Activated T-cell treated with anti-CD3 and anti-CD28 coated beads, Interleukin-2, amount 50 U/mL, for 4 hours (primary cell): ENCODE data around the gene PHF24. TPM values are rescaled to one million over a fixed set of nuclear protein-coding genes. Genes with fewer than 3 reads are reported as not detected.

Experiments used
- ATAC-seq, 2 donors: fragments of 200-7000 bp; cut with Tn5 transposase; one replicate each; pipeline ENCODE4 v1.10.0; 2021
- DNase-seq: peaks from one replicate; pipeline ENCODE4 v3.0.0-alpha.2; 2020
- H3K27me3 Mint-ChIP-seq: one replicate; pipeline ENCODE4 v1.8.0; 2021; ENCODE audit warnings: low read depth, mixed read lengths
- H3K36me3 Mint-ChIP-seq: one replicate; pipeline ENCODE4 v1.8.0; 2022; ENCODE audit warnings: mixed read lengths; ENCODE audit not compliant: insufficient read depth
- H3K4me1 Mint-ChIP-seq: one replicate; pipeline ENCODE4 v1.8.0; 2021; ENCODE audit warnings: low read depth, mixed read lengths
- H3K4me3 Mint-ChIP-seq: one replicate; pipeline ENCODE4 v1.8.0; 2021; ENCODE audit warnings: mild to moderate bottlenecking, moderate library complexity, mixed read lengths
- H3K9me3 Mint-ChIP-seq: one replicate; pipeline ENCODE4 v1.8.0; 2021; ENCODE audit warnings: mixed read lengths
- total RNA-seq, 3 donors: library from RNA; stranded (reverse); gene quantifications; one replicate each; pipeline ENCODE4 v1.2.1, GENCODE V29; 2021

The PHF24 gene
- total RNA-seq, 3 donors from 2014 or later = 0.08 to 0.55 TPM; not detected in 1

DNA sequence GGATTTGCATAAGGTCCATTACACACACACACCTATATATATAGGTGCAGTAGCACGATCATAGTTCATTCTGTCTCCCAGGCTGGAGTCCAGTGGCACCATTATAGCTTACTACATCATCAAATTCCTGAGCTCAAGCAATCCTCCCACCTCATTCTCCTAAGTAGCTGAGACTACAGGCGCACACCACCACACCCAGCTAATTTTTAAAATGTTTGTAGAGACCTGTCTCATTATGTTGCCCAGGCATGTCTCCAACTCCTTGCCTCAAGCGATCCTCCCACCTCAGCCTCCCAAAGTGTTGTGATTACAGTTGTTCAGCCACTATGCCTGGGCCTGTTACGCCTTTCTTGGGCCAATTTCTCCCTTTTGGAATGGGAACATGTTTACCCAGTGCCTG, 71.2 kb downstream of the PHF24 start:
- H3K9me3 Mint-ChIP-seq = no peaks in the 10 kb centered on the region
- H3K4me1 Mint-ChIP-seq = peaks cover 10% of the 10 kb centered on the region
- no peak for ATAC-seq
- no peak overlapping the region for H3K4me3 Mint-ChIP-seq
- no peak for DNase-seq
- H3K36me3 Mint-ChIP-seq = peaks cover 10% of the 10 kb centered on the region
- H3K27me3 Mint-ChIP-seq = no peaks in the 10 kb centered on the region

DNA sequence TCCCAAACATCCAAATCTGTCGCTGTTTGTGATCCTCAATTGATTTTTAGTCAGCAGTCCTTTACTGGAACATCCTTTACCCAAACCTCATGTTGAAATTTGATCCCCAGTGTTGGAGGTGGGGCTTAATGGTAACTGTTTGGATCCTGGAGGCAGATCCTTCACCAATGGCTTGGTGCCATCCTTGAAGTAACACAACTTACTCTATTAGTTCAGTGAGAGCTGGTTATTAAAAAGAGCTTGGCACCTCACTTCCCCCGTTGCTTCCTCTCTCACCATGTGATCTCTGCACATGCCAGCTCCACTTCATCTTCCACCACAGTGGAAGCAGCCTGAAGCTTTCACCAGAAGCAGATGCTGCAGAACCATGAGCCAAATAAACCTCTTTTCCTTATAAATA, 71.8 kb downstream of the PHF24 start:
- Mint-ChIP-seq H3K4me3 (no peak overlapping the region), H3K9me3 (no peaks in the 10 kb centered on the region)

More for the DNA sequence above, 71.8 kb downstream of the PHF24 start:
- Mint-ChIP-seq H3K36me3 (peaks cover 8% of the 10 kb centered on the region), H3K4me1 (peaks cover 10% of the 10 kb centered on the region), H3K27me3 (no peaks in the 10 kb centered on the region)
- ATAC-seq (no peak), DNase-seq (no peak)

Other genes starting within 250 kb of the PHF24 start
- not detected for gene CCL21, start 248.1 kb upstream of the PHF24 start, total RNA-seq
- 1 to 10 TPM; 2.4 to 2.9 (median 2.7) TPM for gene DNAJB5, start 31.5 kb downstream of the PHF24 start, total RNA-seq
- 100 to 1,000 TPM; 455 to 543 (median 484) TPM for gene VCP, start 114.3 kb downstream of the PHF24 start, total RNA-seq
- 10 to 100 TPM; 40.0 to 62.6 (median 54.4) TPM for gene FANCG, start 121.7 kb downstream of the PHF24 start, total RNA-seq
- 10 to 100 TPM; 29.0 to 29.7 (median 29.1) TPM for gene PIGO, start 138.3 kb downstream of the PHF24 start, total RNA-seq
- gene STOML2, start 144.8 kb downstream of the PHF24 start, total RNA-seq = 100 to 1,000 TPM; 270 to 325 (median 289) TPM
- gene ATOSB, start 157.6 kb downstream of the PHF24 start, total RNA-seq = 1 to 10 TPM; 1.8 to 2.8 (median 1.8) TPM
- gene UNC13B, start 203.7 kb downstream of the PHF24 start, total RNA-seq = 1 to 10 TPM; 1.6 to 2.8 (median 2.0) TPM